ENCODE data around the gene ADGRL2.

GRCh38 chr1:81998165-81998564, 197.4 kb downstream of the ADGRL2 start:
- TF ChIP-seq YY1 (IDR thresholded peaks at IDR 0.05; ENCODE audit: insufficient read depth, insufficient read length) (no peak), SUZ12 (IDR thresholded peaks at IDR 0.05; ENCODE audit: extremely low read depth, insufficient read depth, insufficient read length) (no peak)

Data from NT2/D1 (cell line).